Uterus (tissue), 2 donors: ENCODE results near the gene CD1D.

Experiments used
- POLR2A ChIP-seq, 2 donors: fragments of 450-650 bp; IDR thresholded peaks; one replicate each; pipeline ENCODE4 v1.6.1; 2016; ENCODE audit warnings: antibody characterized with exemption in 2 of 2, mild to moderate bottlenecking in 1 of 2, moderate library complexity in 1 of 2
- TF ChIP-seq, protein P1 (sequence below), 4 experiments: fragments of 200-600 bp in 2 of 4; fragments of 450-650 bp in 2 of 4; sonication (generic) in 2 of 4; IDR thresholded peaks; one replicate each; pipeline ENCODE4 v1.5.1; 2016 to 2019; ENCODE audit warnings: antibody characterized with exemption in 4 of 4, mild to moderate bottlenecking in 2 of 4, moderate library complexity in 1 of 4

GRCh38 chr1:158181577-158181922 lies 855 bp downstream of the CD1D start:
- TF ChIP-seq, protein P1, sequence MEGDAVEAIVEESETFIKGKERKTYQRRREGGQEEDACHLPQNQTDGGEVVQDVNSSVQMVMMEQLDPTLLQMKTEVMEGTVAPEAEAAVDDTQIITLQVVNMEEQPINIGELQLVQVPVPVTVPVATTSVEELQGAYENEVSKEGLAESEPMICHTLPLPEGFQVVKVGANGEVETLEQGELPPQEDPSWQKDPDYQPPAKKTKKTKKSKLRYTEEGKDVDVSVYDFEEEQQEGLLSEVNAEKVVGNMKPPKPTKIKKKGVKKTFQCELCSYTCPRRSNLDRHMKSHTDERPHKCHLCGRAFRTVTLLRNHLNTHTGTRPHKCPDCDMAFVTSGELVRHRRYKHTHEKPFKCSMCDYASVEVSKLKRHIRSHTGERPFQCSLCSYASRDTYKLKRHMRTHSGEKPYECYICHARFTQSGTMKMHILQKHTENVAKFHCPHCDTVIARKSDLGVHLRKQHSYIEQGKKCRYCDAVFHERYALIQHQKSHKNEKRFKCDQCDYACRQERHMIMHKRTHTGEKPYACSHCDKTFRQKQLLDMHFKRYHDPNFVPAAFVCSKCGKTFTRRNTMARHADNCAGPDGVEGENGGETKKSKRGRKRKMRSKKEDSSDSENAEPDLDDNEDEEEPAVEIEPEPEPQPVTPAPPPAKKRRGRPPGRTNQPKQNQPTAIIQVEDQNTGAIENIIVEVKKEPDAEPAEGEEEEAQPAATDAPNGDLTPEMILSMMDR (IDR thresholded peaks at IDR 0.05) = no peak
- TF ChIP-seq POLR2A (IDR thresholded peaks at IDR 0.05) = no peak
